ENCODE measurements around the gene SPECC1. TPM values are rescaled to one million over a fixed set of nuclear protein-coding genes. Genes with fewer than 3 reads are reported as not detected.
"Not testable (repeated sequence)": the region's sequence is repeated elsewhere in the genome, so short reads cannot be mapped to it uniquely, and the experiment has no call there.

SPECC1 gene
- polyA plus RNA-seq, 1 of the 3 experiments (the other 2 are of a cell fraction), result 11.2 TPM

DNA sequence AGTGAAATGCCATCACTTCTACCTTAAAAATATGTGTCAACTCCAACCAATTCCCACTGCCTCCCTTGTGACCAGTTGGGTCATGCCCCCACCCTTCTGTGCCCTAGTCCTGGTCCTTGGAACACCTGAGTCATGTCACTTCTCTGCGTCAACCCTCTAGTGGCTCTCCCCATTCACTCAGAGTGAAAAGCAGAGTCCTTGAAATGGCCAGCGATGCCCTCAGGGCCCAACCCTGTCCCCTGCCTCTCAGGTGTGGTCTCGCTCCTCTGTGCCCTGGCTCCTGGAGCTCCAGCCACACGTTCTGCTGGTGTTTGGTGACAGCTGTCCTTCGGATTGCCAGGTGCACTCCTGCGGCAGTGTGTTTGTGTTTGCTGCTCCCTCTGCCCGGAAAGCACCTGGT, 89.2 kb downstream of the SPECC1 start:
- POLR2A ChIA-PET, result no interaction called here

DNA sequence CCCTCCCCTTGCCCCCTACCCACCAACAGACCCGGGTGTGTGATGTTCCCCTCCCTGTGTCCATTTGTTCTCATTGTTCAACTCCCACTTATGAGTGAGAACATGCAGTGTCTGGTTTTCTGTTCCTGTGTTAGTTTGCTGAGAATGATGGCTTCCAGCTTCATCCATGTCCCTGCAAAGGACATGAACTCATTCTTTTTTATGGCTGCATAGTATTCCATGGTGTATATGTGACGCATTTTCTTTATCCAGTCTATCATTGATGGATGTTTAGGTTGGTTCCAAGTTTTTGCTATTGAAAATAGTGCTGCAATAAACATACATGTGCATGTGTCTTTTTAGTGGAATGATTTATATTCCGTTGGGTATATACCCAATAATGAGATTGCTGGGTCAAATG, 91.6 kb downstream of the SPECC1 start:
- H3K27ac ChIP-seq (ENCODE audit: low read depth in 2 of 2, low read length in 1 of 2); H4K20me1 ChIP-seq (ENCODE audit: insufficient read depth); H3K9ac ChIP-seq; DNase-seq; H3K9me2 ChIP-seq; H3F3A ChIP-seq (replicated peaks; ENCODE audit: insufficient read depth); H3K4me2 ChIP-seq; POLR2A ChIA-PET; H3K36me3 ChIP-seq (replicated peaks in 1 of 2; ENCODE audit: control insufficient read depth in 1 of 2, insufficient read depth in 2 of 2, low read length in 1 of 2); H3K4me3 ChIP-seq (ENCODE audit: low read depth in 2 of 2, low read length in 1 of 2); H3K79me2 ChIP-seq (ENCODE audit: insufficient read depth); H3K9me3 ChIP-seq; H2AFZ ChIP-seq (ENCODE audit: low read depth); H3K27me3 ChIP-seq (ENCODE audit: insufficient read depth); H3K4me1 ChIP-seq (ENCODE audit: control insufficient read depth in 1 of 2, insufficient read depth in 2 of 2, low read depth in 1 of 2, low read length in 1 of 2): not testable (repeated sequence)
- CTCF ChIA-PET, result interaction anchor here (2.9 kb wide), 1 partner anchor 90 kb away, joined by 11 read pairs; no protein-coding TSS in a partner anchor
- WGBS (ENCODE audit: low lambda C conversion rate), result 92% methylated on average over 3 of the region's 3 CpGs

More for the DNA sequence above, 89.2 kb downstream of the SPECC1 start:
- Histone ChIP-seq H2AFZ (ENCODE audit: low read depth) (no peak overlapping the region), H3K27me3 (ENCODE audit: insufficient read depth) (no peaks in the 10 kb centered on the region), H3K4me3 (ENCODE audit: low read depth in 2 of 2, low read length in 1 of 2) (no peak overlapping the region), H3K9me3 (no peaks in the 10 kb centered on the region), H3F3A (replicated peaks; ENCODE audit: insufficient read depth) (peaks cover 4% of the 10 kb centered on the region), H3K36me3 (replicated peaks in 1 of 2; ENCODE audit: control insufficient read depth in 1 of 2, insufficient read depth in 2 of 2, low read length in 1 of 2) (no peaks in the 10 kb centered on the region), H3K4me2 (no peak overlapping the region), H3K27ac (ENCODE audit: low read depth in 2 of 2, low read length in 1 of 2) (no peak overlapping the region), H3K9ac (no peak overlapping the region), H4K20me1 (ENCODE audit: insufficient read depth) (no peaks in the 10 kb centered on the region), H3K79me2 (ENCODE audit: insufficient read depth) (no peaks in the 10 kb centered on the region), H3K4me1 (ENCODE audit: control insufficient read depth in 1 of 2, insufficient read depth in 2 of 2, low read depth in 1 of 2, low read length in 1 of 2) (peaks cover 0 to 8% of the 10 kb centered on the region in 2 experiments; a peak in 1 of 4 replicates), H3K9me2 (no peaks in the 10 kb centered on the region)
- CTCF ChIA-PET, result interaction anchor here (1.4 to 1.5 kb wide), 2 partner anchors 19 to 22 kb away, joined by 4 to 5 read pairs; no protein-coding TSS in a partner anchor
- no peak for DNase-seq
- 81% methylated on average over 7 of the region's 7 CpGs for WGBS (ENCODE audit: low lambda C conversion rate)
- no peak for TF ChIP-seq TCF12 (IDR thresholded peaks at IDR 0.05)

DNA sequence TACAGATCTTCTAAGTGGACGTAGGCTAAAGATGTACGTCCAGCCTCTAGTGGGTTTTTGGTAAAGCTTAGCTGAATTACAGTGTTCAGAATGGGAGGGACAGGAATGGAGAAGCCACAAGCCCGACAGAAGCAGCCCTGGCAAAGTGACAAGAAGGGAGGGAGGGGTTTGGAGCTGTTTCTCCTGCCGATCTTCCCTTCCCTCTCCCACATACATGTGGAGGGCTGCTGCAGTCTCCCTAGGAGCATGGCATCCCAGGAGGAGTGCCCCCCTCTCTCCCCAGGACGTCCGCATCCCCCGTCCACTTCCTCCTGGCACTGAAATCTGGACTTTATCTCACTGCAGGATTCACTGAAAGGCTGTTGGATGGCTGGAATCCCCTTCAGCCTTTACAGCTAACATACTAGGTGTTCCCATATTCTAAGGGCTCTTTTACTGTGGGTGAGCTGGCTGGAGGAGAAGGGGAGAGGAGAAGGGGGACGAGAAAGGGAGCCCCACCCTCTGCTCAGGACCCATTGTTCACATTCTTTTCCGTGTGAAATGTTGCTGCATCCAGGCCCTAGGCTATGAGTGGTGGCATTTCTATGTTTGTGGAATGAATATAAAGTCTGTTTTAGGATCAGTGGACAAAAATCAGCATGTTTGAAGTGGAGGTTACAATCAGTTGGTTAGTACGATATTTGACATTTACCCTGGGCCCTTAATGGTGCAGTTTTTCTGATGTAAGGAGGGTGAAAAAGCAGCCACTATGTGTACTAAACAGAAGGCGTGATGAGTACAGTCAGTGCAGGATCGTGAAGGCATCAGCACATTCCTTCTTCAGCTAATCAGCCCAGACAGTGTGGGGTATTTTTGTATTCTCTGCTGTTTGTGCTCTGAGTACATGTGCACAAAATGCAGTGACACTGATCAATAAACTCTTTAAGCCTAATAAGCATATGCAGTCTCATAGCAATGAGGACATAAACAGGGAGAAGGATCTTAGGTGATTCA, 94.6 kb downstream of the SPECC1 start:
- ChIA-PET CTCF (interaction anchor here (0.6 to 2.9 kb wide), 11 partner anchors 9 to 123 kb away, joined by 3 to 11 read pairs (median 4); partner anchors contain the start of gene SPECC1), POLR2A (no interaction called here)
- Histone ChIP-seq H3K9me3 (no peaks in the 10 kb centered on the region), H3K4me2 (no peak overlapping the region), H2AFZ (ENCODE audit: low read depth) (no peak overlapping the region), H3K36me3 (replicated peaks in 1 of 2; ENCODE audit: control insufficient read depth in 1 of 2, insufficient read depth in 2 of 2, low read length in 1 of 2) (no peaks in the 10 kb centered on the region), H3K9ac (no peak overlapping the region), H3K9me2 (no peaks in the 10 kb centered on the region), H3K79me2 (ENCODE audit: insufficient read depth) (no peaks in the 10 kb centered on the region), H4K20me1 (ENCODE audit: insufficient read depth) (no peaks in the 10 kb centered on the region), H3K27me3 (ENCODE audit: insufficient read depth) (no peaks in the 10 kb centered on the region), H3F3A (replicated peaks; ENCODE audit: insufficient read depth) (no peaks in the 10 kb centered on the region), H3K4me1 (ENCODE audit: control insufficient read depth in 1 of 2, insufficient read depth in 2 of 2, low read depth in 1 of 2, low read length in 1 of 2) (peaks cover 0 to 6% of the 10 kb centered on the region in 2 experiments; a peak in 1 of 4 replicates), H3K27ac (ENCODE audit: low read depth in 2 of 2, low read length in 1 of 2) (no peak overlapping the region), H3K4me3 (ENCODE audit: low read depth in 2 of 2, low read length in 1 of 2) (no peak overlapping the region)
- 66% methylated on average over 12 of the region's 12 CpGs for WGBS (ENCODE audit: low lambda C conversion rate)
- TF ChIP-seq ELF1 (IDR thresholded peaks at IDR 0.05) (no peak), SMC3 (IDR thresholded peaks at IDR 0.05; ENCODE audit: low read depth, low read length) (no peak), GABPA (IDR thresholded peaks at IDR 0.05; ENCODE audit: low read depth) (no peak), JUND (IDR thresholded peaks at IDR 0.05) (no peak), CHD2 (IDR thresholded peaks at IDR 0.05; ENCODE audit: low read length, partially characterized antibody) (no peak), RFX5 (IDR thresholded peaks at IDR 0.05; ENCODE audit: low read length) (no peak)
- TF ChIP-seq, protein P1, sequence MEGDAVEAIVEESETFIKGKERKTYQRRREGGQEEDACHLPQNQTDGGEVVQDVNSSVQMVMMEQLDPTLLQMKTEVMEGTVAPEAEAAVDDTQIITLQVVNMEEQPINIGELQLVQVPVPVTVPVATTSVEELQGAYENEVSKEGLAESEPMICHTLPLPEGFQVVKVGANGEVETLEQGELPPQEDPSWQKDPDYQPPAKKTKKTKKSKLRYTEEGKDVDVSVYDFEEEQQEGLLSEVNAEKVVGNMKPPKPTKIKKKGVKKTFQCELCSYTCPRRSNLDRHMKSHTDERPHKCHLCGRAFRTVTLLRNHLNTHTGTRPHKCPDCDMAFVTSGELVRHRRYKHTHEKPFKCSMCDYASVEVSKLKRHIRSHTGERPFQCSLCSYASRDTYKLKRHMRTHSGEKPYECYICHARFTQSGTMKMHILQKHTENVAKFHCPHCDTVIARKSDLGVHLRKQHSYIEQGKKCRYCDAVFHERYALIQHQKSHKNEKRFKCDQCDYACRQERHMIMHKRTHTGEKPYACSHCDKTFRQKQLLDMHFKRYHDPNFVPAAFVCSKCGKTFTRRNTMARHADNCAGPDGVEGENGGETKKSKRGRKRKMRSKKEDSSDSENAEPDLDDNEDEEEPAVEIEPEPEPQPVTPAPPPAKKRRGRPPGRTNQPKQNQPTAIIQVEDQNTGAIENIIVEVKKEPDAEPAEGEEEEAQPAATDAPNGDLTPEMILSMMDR (IDR thresholded peaks at IDR 0.05), result no peak
- TF ChIP-seq, protein P2, sequence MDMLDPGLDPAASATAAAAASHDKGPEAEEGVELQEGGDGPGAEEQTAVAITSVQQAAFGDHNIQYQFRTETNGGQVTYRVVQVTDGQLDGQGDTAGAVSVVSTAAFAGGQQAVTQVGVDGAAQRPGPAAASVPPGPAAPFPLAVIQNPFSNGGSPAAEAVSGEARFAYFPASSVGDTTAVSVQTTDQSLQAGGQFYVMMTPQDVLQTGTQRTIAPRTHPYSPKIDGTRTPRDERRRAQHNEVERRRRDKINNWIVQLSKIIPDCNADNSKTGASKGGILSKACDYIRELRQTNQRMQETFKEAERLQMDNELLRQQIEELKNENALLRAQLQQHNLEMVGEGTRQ (IDR thresholded peaks at IDR 0.05; ENCODE audit: borderline replicate concordance, low read depth, low read length), result no peak
- TF ChIP-seq, protein P3, sequence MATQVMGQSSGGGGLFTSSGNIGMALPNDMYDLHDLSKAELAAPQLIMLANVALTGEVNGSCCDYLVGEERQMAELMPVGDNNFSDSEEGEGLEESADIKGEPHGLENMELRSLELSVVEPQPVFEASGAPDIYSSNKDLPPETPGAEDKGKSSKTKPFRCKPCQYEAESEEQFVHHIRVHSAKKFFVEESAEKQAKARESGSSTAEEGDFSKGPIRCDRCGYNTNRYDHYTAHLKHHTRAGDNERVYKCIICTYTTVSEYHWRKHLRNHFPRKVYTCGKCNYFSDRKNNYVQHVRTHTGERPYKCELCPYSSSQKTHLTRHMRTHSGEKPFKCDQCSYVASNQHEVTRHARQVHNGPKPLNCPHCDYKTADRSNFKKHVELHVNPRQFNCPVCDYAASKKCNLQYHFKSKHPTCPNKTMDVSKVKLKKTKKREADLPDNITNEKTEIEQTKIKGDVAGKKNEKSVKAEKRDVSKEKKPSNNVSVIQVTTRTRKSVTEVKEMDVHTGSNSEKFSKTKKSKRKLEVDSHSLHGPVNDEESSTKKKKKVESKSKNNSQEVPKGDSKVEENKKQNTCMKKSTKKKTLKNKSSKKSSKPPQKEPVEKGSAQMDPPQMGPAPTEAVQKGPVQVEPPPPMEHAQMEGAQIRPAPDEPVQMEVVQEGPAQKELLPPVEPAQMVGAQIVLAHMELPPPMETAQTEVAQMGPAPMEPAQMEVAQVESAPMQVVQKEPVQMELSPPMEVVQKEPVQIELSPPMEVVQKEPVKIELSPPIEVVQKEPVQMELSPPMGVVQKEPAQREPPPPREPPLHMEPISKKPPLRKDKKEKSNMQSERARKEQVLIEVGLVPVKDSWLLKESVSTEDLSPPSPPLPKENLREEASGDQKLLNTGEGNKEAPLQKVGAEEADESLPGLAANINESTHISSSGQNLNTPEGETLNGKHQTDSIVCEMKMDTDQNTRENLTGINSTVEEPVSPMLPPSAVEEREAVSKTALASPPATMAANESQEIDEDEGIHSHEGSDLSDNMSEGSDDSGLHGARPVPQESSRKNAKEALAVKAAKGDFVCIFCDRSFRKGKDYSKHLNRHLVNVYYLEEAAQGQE (IDR thresholded peaks at IDR 0.05; ENCODE audit: low read depth, low read length), result no peak
- TF ChIP-seq, protein P4, sequence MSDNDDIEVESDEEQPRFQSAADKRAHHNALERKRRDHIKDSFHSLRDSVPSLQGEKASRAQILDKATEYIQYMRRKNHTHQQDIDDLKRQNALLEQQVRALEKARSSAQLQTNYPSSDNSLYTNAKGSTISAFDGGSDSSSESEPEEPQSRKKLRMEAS (IDR thresholded peaks at IDR 0.05; ENCODE audit: low read depth), result no peak
- DNase-seq, result peak; percentile 41
